ENCODE measurements around the gene GSDME.

Gene GSDME

DNA sequence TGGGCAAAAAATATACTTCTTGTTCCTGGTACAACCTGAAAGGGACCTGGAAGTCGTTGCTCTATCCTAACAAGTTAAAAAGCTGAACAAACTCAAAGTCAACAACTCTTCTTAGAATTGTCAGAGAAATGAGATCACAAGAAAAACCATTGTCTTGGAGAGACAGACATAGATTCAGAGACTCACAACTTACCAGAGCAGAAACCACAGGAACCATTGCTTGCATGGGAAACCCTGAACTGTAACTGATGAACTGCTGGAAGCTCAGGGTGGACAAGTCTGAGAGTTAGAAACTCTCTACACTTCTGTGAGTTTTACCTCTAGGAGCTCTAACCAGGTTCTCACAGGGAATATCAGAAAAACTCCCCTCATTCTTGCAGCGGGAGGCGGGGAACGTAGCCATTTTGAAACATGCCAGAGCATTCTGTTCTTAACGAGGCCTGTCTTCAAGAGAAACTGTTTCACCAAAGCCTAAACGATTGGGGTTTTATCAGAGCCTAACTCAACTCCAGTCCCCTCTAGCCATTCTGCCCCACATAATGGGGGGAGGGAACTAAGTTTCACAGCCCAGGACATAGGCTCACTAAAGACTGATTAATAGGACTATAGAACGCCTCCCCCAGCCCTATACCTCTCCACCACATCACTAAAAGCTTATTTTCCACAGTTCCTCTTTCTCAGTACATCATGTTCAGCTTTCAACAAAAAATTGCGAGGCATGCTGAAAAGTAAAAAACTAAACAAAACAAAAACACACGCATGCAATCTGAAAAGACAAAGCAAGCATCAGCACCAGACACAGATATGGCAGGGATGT is 12.0 kb upstream of the GSDME start:
- DNase-seq: no peak

DNA sequence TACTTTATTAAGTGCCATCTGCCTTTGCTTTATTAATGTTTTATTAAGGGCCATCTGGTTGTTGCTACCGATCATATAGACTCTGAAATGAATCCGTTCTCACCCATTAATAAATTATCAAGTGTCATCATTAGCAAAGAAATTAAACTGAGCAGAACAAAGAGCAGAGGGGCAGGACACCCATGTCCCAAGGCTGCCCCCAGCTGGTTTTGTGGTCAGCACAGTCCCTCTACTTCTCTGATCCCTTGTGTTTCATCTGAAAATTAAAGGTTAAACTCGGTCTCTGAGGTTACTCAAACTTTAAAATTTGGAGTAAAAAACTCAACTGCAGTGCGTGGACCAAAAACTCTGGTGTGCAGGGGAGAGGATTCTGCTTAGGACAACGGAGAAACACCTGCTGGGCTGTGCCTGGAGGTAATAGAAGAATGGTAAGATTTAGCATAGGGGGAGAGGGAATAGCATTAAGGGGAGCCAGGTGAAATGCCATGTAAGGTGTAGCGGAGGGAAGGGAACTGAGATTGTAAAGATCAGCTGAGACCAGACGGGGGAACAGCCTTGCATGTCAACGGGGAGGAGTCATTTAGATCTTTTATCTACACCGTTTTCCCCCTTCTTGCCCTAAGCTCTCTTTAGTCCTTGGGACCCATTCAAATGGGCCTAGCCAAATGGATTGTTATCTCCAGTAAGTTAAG is 10.8 kb upstream of the GSDME start:
- no peak for DNase-seq

DNA sequence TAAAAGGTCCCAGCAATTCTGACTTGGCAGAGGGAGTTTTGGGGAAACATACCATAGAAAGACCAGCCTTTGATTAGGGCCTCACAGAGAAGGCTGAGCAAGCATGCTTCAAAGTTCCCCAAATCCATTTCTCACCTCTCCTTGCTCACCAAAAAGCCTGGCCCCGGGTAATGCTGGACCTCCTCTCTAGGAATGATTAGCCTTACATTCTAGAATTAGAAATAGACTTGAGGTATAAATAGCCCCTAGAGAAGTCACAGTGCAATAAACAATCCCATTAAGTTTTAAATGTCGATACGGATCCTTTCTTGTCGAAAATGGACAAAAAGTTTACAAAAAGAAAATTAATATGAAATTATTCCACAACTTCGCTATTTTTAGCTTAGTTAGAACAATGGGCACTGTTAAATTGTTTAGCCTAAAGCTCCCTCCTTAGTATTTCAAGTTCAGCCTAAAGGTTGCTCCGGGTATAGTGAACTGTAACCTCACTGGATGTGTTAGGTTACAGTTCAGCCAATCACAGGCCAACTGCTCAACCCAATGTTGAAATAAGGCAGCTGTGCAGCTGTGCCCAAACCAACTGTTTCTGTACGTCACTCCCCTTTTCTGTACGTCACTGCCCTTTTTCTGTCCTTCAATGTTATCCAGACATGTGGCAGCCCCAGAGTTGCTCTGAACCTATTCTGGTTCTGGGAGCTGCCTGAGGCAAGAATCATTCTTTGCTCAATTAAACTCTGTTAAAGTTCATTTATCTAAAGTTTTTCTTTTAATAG is 7.9 kb upstream of the GSDME start:
- no peak for DNase-seq

DNA sequence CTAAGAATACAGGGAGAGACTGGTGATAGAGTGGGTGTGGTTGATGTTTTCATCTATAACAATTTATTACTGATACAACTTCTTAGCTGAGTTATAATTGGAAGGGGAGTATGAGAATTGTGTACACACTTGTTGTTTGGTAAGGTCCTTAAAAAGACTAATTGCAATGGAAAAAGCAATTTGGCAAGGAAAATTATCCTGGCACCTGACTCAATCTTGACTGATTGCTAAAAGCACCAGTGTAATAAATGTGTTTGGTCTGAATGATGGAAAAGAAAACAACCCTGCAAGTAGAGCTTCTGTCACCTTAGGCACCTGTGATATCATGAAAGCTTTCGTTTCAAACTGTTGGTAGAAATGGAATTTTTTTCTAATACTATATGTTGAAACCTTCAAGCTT is 6.7 kb upstream of the GSDME start:
- DNase-seq: no peak

DNA sequence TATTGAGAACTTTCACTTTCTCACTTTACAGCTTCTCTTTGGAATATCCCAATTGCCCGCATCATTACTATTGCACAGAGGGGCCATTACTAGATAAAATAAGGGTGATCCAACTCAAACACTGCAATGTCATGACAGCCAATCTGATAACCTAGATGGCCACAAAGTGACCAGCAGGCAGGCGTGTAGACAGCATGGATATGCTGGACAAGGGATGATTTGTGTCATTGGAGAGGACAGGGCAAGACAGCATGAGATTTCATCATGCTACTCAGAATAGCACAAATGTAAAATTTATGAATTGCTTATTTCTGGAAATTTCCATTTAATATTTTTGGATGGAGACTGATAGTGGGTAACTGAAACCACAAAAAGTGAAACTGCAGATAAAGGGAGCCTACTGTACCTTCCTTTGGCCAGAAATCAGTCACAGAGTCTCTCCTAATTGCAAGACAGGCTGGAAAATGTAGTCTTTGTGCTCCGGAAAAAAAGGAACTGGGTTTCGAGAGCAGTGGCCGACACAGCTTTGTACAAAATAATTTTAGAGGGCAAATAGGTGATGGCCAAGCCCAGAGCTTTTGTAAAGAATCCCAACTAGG is 6.1 kb upstream of the GSDME start:
- peak; percentile 46 for DNase-seq

DNA sequence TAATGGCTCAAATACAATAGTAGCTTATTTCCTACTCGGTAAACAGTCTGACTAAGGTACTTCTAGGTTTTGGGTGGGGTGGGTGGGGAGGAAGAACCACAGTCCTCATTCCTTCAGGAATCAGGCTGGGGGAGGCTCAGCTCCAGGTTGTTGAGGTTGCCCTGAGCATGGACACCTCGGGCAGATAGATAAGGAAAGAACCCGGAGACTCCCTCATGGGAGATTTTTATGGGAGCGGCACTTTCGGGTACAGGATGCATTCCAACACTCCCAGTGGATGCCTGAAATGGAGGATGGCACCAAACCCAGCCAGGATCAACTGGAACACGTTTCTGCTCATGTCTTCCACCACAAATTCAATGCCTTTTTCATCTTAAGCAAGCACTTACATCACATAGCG is 5.5 kb upstream of the GSDME start:
- peak; percentile 100 for DNase-seq

DNA sequence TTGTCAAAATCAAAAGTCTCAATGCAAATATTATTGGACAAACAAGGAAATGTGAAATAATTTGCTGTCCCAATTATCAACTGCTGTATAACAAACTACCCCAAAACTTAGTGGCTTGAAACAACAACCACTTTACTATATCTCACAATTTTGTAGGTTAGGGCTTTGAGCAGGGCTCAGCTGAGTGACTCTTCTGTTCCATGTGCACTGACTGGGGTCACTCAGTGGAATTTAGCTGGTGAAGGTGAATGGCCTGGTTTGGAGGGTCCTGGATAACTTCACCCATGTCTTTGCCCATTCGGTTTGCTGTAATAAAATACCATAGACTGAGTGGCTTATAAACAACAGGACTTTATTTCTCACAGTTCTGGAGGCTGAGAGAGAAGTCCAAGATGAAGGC is 3.7 kb upstream of the GSDME start:
- DNase-seq: no peak

DNA sequence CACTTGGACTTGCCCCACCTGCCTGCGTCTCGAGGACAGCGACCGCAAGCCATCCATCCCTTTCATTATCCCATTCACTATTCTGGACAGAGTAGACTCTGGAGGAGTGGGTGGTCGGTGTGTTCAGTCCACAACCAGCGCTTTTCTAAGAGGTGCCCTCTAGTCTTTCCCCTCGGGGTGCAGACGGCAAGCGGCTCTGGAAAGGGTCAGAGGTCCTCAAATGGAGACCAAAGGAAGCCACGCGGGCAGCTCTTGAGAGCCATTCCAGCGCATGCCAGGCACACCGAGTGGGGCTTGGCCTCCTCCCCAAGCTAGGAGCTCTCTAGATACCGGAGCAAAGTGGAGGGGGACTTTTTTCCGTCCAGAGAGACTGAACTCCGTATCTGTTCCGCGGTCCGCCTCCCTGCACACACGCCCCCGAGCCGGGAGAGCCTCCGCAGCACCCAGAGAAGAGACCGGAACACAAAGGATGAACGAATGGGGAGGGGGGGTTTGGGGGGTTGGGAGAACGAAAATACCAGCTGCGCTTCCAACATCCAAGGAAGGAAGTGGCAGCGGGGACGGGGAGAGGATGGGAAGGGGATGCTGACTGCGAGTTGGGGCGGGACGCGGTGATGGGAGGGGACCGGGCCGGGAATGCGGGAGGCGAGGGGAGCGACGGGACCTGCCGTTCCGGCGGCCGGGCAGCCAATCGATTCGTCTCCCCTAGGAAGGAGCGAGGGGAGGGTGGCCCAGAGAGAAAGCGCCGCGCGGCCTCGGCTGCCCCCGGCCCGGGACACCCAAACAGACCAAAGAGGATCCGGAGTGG is 515 bp downstream of the GSDME start:
- DNase-seq: peak; percentile 96

DNA sequence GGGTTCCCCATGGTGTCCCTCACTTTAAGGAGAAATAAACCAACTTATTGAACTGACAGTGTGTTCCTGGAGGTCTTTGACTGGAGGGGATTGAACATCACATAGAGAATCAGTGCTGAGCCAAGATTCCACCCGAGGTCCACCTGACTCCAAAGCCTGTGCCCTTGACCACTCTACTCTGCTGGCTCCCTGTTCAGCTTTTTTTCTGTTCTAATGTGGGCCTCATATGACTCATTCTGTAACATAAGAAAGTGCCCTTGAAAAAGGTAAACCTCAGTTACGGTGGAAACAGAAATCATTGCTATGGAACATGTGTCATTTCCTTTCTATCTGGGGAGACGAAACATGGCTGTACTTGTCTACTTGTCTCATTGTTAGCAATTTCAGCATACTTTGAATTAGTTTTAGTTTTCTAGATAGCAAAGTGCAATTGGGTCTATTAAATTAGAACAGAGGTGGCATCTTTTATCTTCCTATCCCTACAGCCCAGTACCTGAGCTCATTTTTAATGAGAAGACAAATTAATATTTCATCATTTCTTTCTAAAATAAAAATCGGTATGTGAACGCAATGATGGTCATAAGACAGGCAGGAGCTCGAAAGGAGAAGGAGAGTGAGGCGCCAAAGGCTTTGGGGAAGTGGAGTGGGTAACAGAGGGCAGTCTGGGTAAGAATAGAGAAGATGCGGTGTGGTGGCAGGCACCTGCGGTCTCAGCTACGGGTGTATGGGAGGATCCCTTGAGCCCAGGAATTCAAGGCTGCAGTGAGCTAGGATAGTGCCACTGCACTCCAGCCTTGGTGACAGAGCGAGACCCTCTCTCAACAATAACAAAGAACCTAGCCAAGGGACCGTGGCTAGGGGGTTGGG is 1.5 kb downstream of the GSDME start:
- DNase-seq: peak; percentile 94

DNA sequence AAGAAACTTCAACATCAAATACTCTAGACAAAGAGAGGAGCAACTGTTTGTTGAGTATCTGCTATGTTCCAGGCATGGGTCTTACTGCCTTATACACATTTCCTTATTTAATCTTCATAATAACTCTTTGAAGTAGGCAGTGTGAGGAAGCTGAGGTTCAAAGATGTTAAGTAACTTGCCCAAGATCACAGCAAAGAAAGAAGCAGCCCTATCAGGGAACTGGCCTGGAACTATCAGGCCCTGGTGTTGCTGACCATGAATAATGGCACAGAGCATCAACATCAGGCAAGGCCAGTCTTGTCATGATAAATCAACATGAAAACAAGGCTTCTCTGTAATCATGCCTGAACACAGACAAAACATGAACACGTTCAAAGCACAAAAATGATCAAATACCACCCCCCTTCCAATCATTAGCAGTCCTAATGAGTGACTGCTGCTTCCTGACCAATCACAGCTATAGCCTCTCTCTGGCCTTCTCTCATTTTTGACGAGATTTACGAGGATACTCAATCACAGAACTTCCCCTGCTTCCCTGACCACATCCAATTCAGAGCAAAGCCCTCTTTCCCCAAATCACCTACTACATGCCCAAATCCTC is 2.3 kb downstream of the GSDME start:
- no peak for DNase-seq

DNA sequence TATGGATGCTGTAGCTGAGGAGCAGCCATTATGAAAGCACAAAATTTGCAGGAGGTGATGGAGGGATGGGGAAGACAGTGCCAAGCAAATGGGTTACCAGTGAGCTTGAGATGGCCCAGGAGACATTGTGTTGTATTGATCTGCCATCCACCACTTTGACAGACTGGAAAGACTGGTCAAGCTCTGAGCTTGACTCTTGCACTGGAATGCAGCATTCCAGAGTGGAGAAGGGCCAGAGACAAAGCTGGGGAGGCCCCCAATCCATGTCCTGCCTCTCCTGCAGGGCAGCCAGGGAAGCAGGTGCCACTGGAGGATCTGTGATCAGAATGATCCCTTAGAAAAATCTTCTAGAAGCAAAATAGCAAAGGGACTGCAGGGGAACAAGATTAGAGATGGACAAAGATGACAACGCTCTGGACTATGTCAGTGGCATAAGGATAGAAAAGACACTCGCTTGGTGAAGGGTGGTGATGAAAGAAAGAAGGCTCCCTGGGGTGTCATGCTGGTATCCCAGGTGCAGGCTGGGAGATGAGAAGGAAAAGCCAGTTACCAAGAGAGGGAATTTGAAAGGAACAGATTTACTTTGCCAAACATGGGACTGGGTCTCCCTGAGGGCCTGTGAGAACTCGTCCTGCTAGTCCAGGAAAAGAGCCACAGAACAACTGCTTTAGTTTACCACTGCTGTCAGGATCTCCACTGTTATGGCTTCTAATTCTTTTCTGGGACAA is 5.0 kb downstream of the GSDME start:
- no peak for DNase-seq

DNA sequence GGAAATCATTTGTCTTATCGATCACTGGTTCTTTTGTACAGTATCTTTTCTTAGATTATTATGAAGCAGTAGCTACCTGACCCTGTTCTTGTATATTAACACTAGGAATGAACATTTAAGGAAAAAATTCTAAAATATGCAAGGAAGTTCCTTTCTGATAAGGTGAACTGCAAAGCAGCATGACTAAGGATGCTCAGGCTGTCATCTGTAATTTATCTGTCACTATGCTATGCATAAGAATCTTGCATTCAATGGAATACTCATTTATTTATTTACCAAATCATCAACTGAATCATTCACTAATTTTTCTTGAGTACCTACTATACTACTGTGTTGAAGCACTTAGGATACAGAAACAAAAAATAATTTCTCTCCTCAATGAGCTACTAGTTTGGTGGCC is 5.8 kb downstream of the GSDME start:
- DNase-seq: peak; percentile 78

DNA sequence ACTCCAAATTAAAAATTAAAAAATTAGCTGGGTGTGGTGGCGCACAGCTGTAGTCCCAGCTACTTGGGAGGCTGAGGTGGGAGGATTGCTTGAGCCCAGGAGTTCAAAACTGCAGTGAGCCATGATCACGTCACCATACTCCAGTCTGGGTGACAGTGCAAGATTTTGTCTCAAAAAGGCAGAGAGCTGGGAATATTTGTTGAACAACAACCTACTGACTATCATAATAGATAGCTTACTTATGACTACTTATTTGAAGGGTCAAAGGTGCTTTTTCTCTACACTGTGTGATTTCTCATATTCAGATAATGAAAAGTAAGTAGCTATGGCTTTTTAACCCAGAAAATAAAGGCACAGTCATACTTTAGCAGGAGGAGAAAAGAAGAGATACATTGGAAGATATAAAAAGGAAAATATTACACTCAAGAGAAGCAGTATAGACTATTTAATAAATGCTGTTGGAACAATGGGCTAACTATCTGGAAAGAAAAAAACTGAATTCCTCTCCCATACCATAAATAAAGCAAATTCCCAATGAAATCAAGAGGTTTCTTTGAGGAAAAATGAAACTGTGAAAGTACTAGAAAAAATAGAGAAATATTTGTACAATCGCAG is 6.7 kb downstream of the GSDME start:
- peak; percentile 64 for DNase-seq

DNA sequence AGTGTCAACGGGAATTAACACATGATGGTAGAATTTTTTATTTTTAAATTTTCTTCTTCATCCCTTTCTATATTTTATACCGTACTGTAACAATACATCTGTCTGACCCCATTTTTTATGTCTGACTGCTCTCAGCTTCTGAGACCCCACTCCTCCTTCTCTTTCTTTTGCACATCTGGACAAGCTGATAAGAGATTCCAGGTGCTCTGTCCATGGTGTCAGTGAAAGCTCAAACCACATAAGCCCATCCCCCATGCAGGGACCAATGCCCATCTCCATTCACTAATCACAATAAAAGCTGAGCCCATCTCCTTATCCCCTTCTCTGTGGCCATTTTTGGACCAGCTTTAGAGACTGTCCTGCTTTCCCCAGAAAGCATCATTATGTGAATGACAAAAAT is 8.7 kb downstream of the GSDME start:
- DNase-seq: no peak

DNA sequence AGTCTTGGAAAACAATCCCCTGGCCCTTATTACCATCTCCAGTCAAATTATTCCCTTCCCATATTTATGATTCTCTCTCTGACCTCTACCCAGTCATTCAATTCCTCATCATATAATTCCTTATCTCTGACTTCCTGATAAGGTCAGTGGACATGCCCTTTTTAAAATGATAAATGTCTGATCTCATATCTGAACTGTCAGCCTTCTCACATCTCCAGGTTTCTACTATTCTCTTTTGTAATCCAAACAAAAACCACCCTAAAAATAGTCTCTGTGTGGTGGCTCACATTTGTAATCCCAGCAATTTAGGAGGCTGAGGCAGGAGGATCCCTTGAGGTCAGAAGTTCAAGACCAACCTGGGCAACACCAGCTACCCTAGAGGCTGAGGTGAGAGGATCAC is 11.9 kb downstream of the GSDME start:
- DNase-seq: peak; percentile 84

DNA sequence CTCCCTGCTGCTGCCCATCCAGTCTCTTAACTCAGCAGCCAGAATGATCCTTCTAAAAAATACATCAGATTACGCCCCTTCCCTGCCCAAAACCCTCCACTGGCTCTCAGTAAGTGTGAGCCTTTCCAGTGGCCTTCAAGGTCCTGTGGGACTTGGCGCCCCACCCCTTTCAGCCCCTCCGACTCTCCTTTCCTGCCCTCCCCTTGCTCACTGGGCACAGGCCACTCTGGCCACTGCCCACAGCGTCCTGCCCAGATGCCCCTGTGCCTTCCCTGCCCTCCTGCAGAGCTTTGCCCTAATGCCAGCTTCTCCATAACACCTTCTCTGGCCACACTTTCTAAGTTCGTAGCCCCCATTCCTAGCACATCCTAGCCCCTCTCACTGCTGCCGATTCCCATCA is 13.8 kb downstream of the GSDME start:
- DNase-seq: no peak

DNA sequence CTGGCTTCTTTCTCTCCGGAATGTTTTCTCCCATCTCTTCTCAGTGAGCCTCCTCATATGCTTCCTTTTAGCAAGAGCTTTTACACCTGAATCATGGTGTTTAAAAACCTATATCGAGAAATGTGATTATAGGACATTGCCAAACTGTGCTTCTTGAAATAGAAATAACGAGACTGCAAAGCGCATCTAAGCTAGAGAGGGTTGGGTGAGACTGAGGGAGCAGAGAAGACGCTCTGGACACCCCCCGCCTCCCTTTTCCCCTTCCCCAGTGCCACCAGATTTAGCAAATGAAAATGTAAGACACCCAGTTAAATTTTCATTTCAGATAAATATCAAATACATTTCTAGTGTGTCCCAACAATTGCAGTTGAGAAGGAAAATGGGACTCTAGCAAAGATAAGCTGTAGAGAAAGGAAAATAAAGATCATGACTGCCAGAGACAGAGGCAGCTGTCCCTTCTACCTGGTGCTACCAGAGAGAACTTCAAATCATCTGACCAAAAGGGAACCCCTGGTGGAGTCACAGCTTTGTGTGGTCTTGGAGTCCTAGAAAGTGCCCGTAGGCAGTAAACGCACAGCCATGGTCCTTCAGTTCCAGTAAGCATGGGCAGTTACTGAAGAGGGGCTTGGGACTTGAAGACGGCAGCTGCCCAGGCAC is 14.6 kb downstream of the GSDME start:
- no peak for DNase-seq

DNA sequence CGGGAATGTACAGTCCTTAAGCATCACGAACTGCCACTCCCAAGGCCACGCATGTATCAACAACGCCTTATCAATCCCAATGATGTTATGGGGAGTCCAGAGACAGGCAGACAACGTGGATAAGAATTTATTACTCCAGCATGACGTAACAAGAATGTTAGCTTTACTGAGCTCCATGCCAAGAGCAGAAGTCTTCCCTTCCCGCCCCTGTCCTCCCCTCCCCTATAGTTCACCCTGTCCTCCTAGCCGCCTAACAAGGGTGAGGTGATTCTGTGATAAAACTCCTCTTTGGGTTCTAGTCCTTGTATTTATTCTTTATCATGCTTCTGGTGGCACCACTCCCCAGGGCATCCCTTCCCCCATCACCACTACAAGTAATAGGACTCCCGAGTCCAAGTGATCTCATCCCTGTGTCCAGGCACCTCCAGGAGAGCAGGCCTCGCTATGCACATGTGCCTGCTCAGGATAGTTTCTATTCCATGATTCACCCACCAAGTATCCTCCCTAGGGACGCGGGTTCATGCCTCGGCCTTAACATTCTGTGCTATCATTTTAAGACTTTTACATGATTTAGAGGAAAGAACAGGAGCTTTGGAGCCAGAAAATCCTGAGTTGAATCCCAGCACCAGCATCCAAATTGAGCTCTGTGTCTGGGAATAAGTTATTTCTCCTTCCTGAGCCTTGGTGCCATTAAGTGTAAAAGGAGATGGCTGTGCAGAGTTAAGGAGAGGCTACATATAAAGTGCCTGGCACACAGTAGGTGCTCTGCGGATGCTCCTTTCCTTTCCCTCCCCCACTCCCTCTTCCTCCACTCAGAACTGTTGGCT is 15.4 kb downstream of the GSDME start:
- peak; percentile 100 for DNase-seq

All from NCI-H226 (cell line).